Measurements from ENCODE around the gene CMTM1.
"Not testable (repeated sequence)": the region's sequence is repeated elsewhere in the genome, so short reads cannot be mapped to it uniquely, and the experiment has no call there.

Gene CMTM1

DNA sequence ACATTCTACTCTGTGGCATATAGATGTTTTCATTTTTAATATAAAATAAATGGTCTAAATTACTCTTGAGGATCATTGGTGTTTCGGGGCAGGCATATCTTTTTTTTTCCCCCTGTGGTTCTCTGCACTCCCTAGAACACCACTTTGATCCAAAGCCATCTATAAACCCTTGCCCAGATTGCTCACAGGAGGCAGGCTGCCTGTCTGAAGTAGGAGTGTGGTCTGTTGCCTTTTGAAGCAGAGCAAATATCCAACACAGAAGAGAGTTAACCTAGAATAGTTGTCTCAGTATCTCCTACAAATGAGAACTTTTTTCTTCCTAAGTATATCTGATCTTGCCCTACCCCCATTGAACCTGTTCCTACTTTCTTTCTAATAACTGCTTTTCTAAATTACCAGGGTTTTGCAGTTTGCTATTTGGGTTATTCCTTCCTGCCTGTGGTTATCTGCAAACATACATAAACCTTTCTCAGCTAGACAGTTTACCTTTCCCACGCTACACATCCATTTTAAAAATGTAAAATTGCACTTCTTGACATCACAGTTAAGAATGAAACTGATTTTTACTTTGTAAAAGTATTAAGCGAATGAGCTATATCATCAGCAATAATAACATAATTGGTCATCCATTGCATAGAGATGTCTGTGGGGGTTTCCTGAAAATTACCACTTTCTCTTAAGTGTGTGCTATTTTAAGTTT lies 4.7 kb upstream of the CMTM1 start:
- DNase-seq (ENCODE audit: low read depth in 4 of 4, low spot score in 1 of 4), result no peak

DNA sequence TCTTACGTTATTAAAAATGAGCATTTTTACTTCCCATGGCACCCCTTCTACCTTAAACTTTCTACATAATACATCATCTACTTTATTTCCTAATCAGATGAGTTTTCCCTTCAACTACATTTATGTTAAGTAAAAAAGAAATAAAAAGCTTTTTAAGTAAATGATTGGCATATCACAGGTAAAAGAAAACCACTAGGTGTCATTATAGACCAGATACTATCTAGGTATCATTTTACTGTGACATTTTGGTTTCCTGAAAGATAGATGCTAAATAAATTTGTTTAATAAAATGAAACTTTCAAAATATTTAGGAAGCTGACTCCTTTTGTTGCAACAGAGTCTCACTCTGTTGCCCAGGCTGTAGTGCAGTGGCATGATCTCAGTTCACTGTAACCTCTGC lies 3.8 kb upstream of the CMTM1 start:
- DNase-seq (ENCODE audit: low read depth in 4 of 4, low spot score in 1 of 4), result no peak

DNA sequence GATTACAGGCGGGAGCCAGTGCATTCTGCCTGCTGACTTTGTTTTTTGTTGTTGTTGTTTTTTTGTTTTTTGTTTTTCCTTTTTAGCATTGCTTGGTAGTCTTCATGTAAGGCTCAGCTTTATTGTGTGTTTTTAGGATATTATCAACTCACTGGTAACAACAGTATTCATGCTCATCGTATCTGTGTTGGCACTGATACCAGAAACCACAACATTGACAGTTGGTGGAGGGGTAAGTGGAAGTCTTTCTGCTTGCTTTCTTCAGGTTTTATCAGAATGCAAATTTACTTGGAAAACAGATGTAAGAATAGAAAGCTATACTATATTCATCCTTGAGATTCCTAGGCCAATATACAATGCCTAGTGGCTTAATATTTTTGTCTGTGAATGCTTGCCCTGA lies 3.3 kb upstream of the CMTM1 start:
- DNase-seq (ENCODE audit: low read depth in 4 of 4, low spot score in 1 of 4), result no peak

- no peak for DNase-seq (ENCODE audit: low read depth in 4 of 4, low spot score in 1 of 4)
Measured at GRCh38 chr16:66563574-66564334, 2.5 kb upstream of the CMTM1 start.

GRCh38 chr16:66567270-66567669 lies 1.0 kb downstream of the CMTM1 start:
- not testable (repeated sequence) for DNase-seq (ENCODE audit: low read depth in 4 of 4, low spot score in 1 of 4)

DNA sequence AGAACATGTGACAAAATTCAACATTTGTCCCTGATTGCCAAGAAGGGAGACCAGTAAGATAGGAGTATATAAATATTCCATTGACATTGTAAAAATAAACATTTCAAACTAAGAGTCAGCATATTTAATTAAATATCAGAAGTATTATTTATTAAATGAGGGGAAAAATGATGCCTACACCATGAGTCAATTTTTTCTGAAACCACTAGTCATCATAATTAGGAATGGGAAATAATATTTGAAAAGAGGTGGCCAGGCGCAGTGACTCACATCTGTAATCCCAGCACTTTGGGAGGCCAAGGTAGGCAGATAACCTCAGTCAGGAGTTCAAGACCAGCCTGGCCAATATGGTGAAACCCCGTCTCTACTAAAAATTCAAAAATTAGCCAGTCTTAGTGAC lies 2.1 kb downstream of the CMTM1 start:
- no peak for DNase-seq (ENCODE audit: low read depth in 4 of 4, low spot score in 1 of 4)

DNA sequence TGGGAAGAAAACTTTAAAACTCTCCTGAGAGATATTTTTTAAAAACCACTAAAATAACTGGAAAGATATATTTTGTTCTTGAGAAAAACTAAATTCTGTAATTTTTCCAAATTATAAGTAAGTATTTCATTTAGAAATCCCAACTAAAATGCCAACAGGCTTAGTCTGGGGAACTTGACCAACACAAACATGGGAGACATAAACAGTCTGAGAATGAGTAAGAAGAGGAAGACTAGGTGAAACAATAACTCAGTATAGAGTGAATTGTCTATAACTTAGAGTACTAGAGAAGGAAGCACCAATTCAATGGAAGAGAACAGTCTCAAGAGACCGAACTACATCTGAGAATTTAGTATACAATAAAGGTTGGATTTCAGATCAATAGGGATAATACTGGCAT lies 2.9 kb downstream of the CMTM1 start:
- no peak for DNase-seq (ENCODE audit: low read depth in 4 of 4, low spot score in 1 of 4)

- DNase-seq (ENCODE audit: low read depth in 4 of 4, low spot score in 1 of 4), result no peak
Measured at GRCh38 chr16:66569827-66570405, 3.7 kb downstream of the CMTM1 start.

- DNase-seq (ENCODE audit: low read depth in 4 of 4, low spot score in 1 of 4), result no peak
Measured at GRCh38 chr16:66572356-66572755, 6.1 kb downstream of the CMTM1 start.

DNA sequence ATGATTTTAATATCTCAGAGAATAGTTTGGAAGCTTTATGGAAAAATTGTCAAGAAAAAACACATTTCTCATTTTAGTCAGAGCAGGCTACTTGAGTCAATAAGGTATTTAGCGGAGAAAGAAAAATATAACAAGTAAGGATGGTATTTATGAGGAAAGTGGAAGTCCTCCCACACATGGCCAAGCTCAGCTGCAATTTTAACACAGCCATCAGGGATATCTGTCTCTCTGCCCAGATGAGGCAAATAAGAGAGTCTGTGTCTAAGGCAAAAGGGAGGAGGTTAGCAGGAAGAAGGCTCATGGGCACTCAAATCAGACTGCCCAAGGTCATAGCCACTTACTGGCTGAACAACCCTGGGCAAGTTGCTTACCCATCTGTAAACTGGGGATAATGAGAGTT lies 7.8 kb downstream of the CMTM1 start:
- no peak for DNase-seq (ENCODE audit: low read depth in 4 of 4, low spot score in 1 of 4)

DNA sequence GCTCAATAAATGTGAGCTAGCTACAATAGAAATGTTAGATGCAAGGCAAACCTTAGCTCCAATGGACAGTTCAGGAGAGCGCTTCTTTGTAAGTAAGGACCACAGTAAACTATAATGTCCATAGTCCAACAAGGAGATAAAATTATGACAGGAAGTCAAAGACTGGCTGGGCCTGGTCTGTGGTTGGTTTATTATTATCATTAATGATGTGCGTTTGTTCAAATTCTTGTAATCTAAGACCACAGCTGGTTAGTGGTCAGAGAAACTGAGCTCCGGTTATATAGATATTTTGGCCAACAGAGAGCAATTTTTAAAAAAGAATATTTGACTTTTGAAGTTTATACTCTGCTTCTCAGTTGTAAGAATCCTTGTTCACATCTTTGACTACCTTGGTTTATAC lies 8.3 kb downstream of the CMTM1 start:
- DNase-seq (ENCODE audit: low read depth in 4 of 4, low spot score in 1 of 4), result no peak

GRCh38 chr16:66575060-66575459 lies 8.8 kb downstream of the CMTM1 start:
- DNase-seq (ENCODE audit: low read depth in 4 of 4, low spot score in 1 of 4), result no peak

- DNase-seq (ENCODE audit: low read depth in 4 of 4, low spot score in 1 of 4), result no peak
Measured at GRCh38 chr16:66576296-66576695, 10.1 kb downstream of the CMTM1 start.

GRCh38 chr16:66578651-66579531 lies 12.7 kb downstream of the CMTM1 start, which contains the start of gene CMTM2:
TSS of gene CMTM2 (plus strand) at chr16:66579463. CDS start at chr16:66579608, 145 bp downstream.
- no peak for DNase-seq (ENCODE audit: low read depth in 4 of 4, low spot score in 1 of 4)

GRCh38 chr16:66580605-66581209 lies 14.5 kb downstream of the CMTM1 start:
- DNase-seq (ENCODE audit: low read depth in 4 of 4, low spot score in 1 of 4), result no peak

DNA sequence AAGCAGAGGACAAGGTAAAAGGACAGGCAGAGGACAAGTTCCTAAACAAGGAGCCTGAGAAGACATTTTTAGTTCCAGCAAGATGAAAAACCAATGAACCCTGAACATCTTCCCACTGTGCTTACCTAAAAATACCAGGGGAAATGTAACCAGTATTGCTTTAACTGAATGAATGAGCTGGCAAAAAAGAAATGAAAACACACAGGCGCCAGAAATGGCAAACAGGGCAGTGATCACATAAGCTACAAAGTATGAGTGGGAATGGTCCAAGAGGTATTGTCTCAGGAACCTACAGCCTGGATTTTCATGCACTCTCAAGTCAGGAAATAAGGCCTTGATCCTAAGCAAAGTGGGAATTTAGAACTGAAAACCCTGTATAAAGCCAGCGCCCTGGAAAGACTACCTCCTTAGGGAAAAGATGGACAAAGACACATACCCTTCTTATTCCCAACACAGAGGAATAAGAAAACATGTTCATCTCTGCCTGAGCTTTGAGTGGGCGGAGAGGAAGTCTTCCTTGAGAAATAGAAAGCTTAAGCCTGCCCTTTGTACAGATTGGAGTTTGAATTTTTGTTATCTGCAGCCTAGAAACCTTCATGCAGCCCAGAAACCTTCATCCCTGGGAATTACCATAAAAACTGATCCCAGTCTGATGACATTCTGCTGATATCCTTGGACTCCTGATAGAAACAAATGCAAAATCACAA lies 15.2 kb downstream of the CMTM1 start:
- no peak for DNase-seq (ENCODE audit: low read depth in 4 of 4, low spot score in 1 of 4)

GRCh38 chr16:66585481-66586239 lies 19.4 kb downstream of the CMTM1 start:
- no peak for DNase-seq (ENCODE audit: low read depth in 4 of 4, low spot score in 1 of 4)

- DNase-seq (ENCODE audit: low read depth in 4 of 4, low spot score in 1 of 4), result no peak
Measured at GRCh38 chr16:66587881-66588600, 21.8 kb downstream of the CMTM1 start.
